Endothelial cell of umbilical vein (primary cell): ENCODE measurements around the gene MED16. TPM values are rescaled to one million over a fixed set of nuclear protein-coding genes. Genes with fewer than 3 reads are reported as not detected.

Source experiments
- BruUV-seq: library from RNA; stranded (reverse); fragments of 400-500 nt; replicated peaks from 2 replicates; lab custom pipeline; 2021; lab: Mats Ljungman, UMichigan
- CTCF ChIA-PET: fragments of 300-600, 350-600 bp; sonication (Branson Sonifier 250); formaldehyde crosslinking; loops from one replicate; lab custom pipeline; 2021; ENCODE audit warnings: antibody characterized with exemption, inconsistent platforms; lab: Charles Lee
- POLR2A ChIA-PET: fragments of 300-600, 350-600 bp; sonication (Branson Sonifier 250); formaldehyde crosslinking; loops from one replicate; lab custom pipeline; 2021; ENCODE audit warnings: antibody characterized with exemption, inconsistent platforms; lab: Charles Lee
- DNase-seq: peaks from one replicate; pipeline ENCODE4 v3.0.0-alpha.2; 2011; ENCODE audit warnings: low read depth, low spot score
- FAIRE-seq: peaks from 2 replicates; lab custom pipeline; 2011; peaks lifted over from hg19 to GRCh38; lab: Jason Lieb, UNC
- H2AFZ ChIP-seq: 2 replicates; pipeline ENCODE4 v1.6.0; 2012; ENCODE audit warnings: low read depth, low read length, control low read depth, inconsistent platforms
- H3K27ac ChIP-seq: 2 replicates; pipeline ENCODE4 v1.5.1; 2011; ENCODE audit warnings: low read depth, mild to moderate bottlenecking, control low read depth, low read length, moderate library complexity; ENCODE audit not compliant: insufficient read depth
- H3K27me3 ChIP-seq, 2 experiments: 2 replicates each; pipeline versions ENCODE4 v1.6.0 to v1.6.1; 2011; ENCODE audit warnings: low read length in 2 of 2, mixed read lengths in 1 of 2; ENCODE audit not compliant: control insufficient read depth in 2 of 2, insufficient read depth in 2 of 2
- H3K36me3 ChIP-seq, 2 experiments: 2 replicates in 1 of 2; 3 replicates in 1 of 2; pipeline ENCODE4 v1.5.1; 2011; ENCODE audit warnings: low read length in 2 of 2, mild to moderate bottlenecking in 1 of 2, moderate library complexity in 1 of 2; ENCODE audit not compliant: control insufficient read depth in 2 of 2, insufficient read depth in 2 of 2; ENCODE audit errors: extremely low read depth in 1 of 2
- H3K4me1 ChIP-seq: 3 replicates; pipeline ENCODE4 v1.5.1; 2011; ENCODE audit warnings: mild to moderate bottlenecking, low read length; ENCODE audit not compliant: control insufficient read depth, insufficient read depth; ENCODE audit errors: extremely low read depth
- H3K4me2 ChIP-seq: 2 replicates; pipeline ENCODE4 v1.6.1; 2011; ENCODE audit warnings: low read length, control low read depth, mixed read lengths; ENCODE audit not compliant: insufficient read depth
- H3K4me3 ChIP-seq, 3 experiments: fragments of 200-600 bp in 1 of 3; sonication (generic), shearing (Covaris generic) in 1 of 3; replicated peaks in 1 of 3; 2 replicates each; pipeline ENCODE4 v1.5.1; 2011 to 2016; ENCODE audit warnings: control low read depth in 3 of 3, low read length in 3 of 3, mild to moderate bottlenecking in 2 of 3, inconsistent platforms in 1 of 3, low read depth in 1 of 3, moderate library complexity in 1 of 3; ENCODE audit not compliant: insufficient read depth in 1 of 3
- H3K79me2 ChIP-seq: 2 replicates; pipeline ENCODE4 v1.6.0; 2012; ENCODE audit warnings: low read length, inconsistent platforms; ENCODE audit not compliant: control insufficient read depth, insufficient read depth
- H3K9ac ChIP-seq: replicated peaks from 2 replicates; pipeline ENCODE3; 2011; ENCODE audit warnings: low read length, control low read depth; ENCODE audit not compliant: insufficient read depth; ENCODE audit errors: extremely low read depth
- H3K9me1 ChIP-seq: replicated peaks from 3 replicates; pipeline ENCODE4 v1.6.0; 2011; ENCODE audit warnings: mild to moderate bottlenecking, low read length; ENCODE audit not compliant: control insufficient read depth, insufficient read depth; ENCODE audit errors: extremely low read depth
- H3K9me3 ChIP-seq: replicated peaks from 2 replicates; pipeline ENCODE4 v1.5.1; 2012; ENCODE audit warnings: low read length, inconsistent platforms; ENCODE audit not compliant: control insufficient read depth, insufficient read depth
- H4K20me1 ChIP-seq: replicated peaks from 2 replicates; pipeline ENCODE3; 2011; ENCODE audit warnings: mild to moderate bottlenecking, low read length; ENCODE audit not compliant: control insufficient read depth, insufficient read depth; ENCODE audit errors: extremely low read depth
- EZH2 ChIP-seq: IDR thresholded peaks from 2 replicates; pipeline ENCODE4 v1.6.1; 2012; ENCODE audit warnings: borderline replicate concordance, low read depth, mild to moderate bottlenecking, moderate library complexity, low read length, inconsistent platforms; ENCODE audit not compliant: severe bottlenecking
- FOS ChIP-seq: IDR thresholded peaks from 2 replicates; pipeline ENCODE4 v1.6.1; 2011; ENCODE audit warnings: mild to moderate bottlenecking, low read length, moderate library complexity, borderline replicate concordance; ENCODE audit not compliant: insufficient read depth
- GATA2 ChIP-seq: IDR thresholded peaks from 2 replicates; pipeline ENCODE4 v1.7.0; 2011; ENCODE audit warnings: low read depth, mild to moderate bottlenecking, moderate library complexity, mixed read lengths, low read length; ENCODE audit not compliant: insufficient read length, insufficient read depth
- JUN ChIP-seq: IDR thresholded peaks from 2 replicates; pipeline ENCODE4 v1.6.1; 2011; ENCODE audit warnings: borderline replicate concordance, low read depth; ENCODE audit not compliant: insufficient read length, insufficient read depth
- MYC ChIP-seq: IDR thresholded peaks from one replicate; pipeline ENCODE4 v1.6.1; 2011; ENCODE audit warnings: mild to moderate bottlenecking, low read depth, low read length
- POLR2A ChIP-seq: IDR thresholded peaks from 2 replicates; pipeline ENCODE4 v1.6.1; 2012; ENCODE audit warnings: low read depth, mild to moderate bottlenecking, control low read depth, low read length
- POLR2AphosphoS5 ChIP-seq: IDR thresholded peaks from 2 replicates; pipeline ENCODE4 v1.6.1; 2012; ENCODE audit warnings: low read depth, mild to moderate bottlenecking, control low read depth, low read length, moderate library complexity; ENCODE audit not compliant: insufficient read depth
- dilution Hi-C: fragments of 300-500 bp; cut with MboI; formaldehyde crosslinking; loops from one replicate; pipeline ENCODE4 v1.15.0; 2019; ENCODE audit warnings: low sequenced_read_pairs; ENCODE audit not compliant: extremely low pct_ligation_motif_present
- intact Hi-C: fragments of 100-400 bp; cut with micrococcal nuclease; formaldehyde crosslinking; loops from one replicate; pipeline ENCODE4 v1.10.0; 2022
- polyA plus RNA-seq, 4 experiments: library from polyadenylated mRNA; depleted of rRNA in 3 of 4; stranded (reverse) in 3 of 4; unstranded in 1 of 4; fragments of >200 nt; gene quantifications; 2 replicates each; pipeline versions ENCODE4 v1.2.1 to v1.2.3, GENCODE V29; 2011 to 2012; ENCODE audit warnings: missing spikeins in 1 of 4
- total RNA-seq: library from RNA; stranded (reverse); gene quantifications from 2 replicates; pipeline ENCODE4 v1.2.3, GENCODE V29; 2021
- TF ChIP-seq, protein P1 (sequence below), 2 donors: IDR thresholded peaks; 1 replicate in 1 of 2; 2 replicates in 1 of 2; pipeline ENCODE4 v1.5.1; 2011; ENCODE audit warnings: low read length in 2 of 2, mild to moderate bottlenecking in 2 of 2, moderate library complexity in 2 of 2, control low read depth in 1 of 2, inconsistent platforms in 1 of 2, low read depth in 1 of 2; ENCODE audit not compliant: insufficient read depth in 1 of 2; ENCODE audit errors: extremely low read depth in 1 of 2
- TF ChIP-seq, protein P2 (sequence below): IDR thresholded peaks from 2 replicates; pipeline ENCODE4 v1.6.1; 2011; ENCODE audit not compliant: insufficient read depth, insufficient read length

MED16 gene
- total and polyA plus RNA-seq, 2 donors (not counting 3 experiments of a cell fraction or from before 2014, with no cell fraction given): 63.1 to 66.5 TPM

DNA sequence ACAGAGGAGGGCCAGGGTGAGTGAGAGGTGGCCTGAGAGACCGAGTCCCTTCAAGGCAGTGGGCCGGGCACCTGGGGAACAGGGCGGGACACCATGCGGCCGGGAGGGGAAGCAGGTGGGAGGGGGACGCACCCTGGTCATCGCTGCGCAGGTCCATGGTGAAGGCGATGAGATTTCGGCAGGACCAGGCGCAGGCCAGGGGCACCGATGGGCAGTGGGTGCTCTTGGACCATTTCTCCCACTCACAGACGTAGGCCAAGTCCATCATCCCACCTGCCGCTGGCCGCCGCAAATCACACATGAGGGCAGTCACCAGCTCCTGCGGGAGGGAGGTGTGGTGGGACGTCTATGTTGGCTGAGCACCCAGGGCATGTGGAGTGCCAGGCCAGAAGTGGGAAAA, 2.2 kb downstream of the MED16 start:
- intact Hi-C loops: no loop called here
- DNase-seq: no peak
- BruUV-seq: no TSS peak
- no peak overlapping the region for H3K9ac ChIP-seq
- H3K36me3 ChIP-seq: peaks cover 5 to 23% of the 10 kb centered on the region in 2 experiments
- H3K4me2 ChIP-seq: no peak overlapping the region
- peaks cover 5% of the 10 kb centered on the region for H3K79me2 ChIP-seq
- no peaks in the 10 kb centered on the region for H3K27me3 ChIP-seq
- TF ChIP-seq FOS (no peak), JUN (no peak), GATA2 (no peak), MYC (no peak), EZH2 (no peak), POLR2A (no peak), POLR2AphosphoS5 (no peak)
- TF ChIP-seq, protein P1, sequence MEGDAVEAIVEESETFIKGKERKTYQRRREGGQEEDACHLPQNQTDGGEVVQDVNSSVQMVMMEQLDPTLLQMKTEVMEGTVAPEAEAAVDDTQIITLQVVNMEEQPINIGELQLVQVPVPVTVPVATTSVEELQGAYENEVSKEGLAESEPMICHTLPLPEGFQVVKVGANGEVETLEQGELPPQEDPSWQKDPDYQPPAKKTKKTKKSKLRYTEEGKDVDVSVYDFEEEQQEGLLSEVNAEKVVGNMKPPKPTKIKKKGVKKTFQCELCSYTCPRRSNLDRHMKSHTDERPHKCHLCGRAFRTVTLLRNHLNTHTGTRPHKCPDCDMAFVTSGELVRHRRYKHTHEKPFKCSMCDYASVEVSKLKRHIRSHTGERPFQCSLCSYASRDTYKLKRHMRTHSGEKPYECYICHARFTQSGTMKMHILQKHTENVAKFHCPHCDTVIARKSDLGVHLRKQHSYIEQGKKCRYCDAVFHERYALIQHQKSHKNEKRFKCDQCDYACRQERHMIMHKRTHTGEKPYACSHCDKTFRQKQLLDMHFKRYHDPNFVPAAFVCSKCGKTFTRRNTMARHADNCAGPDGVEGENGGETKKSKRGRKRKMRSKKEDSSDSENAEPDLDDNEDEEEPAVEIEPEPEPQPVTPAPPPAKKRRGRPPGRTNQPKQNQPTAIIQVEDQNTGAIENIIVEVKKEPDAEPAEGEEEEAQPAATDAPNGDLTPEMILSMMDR (IDR thresholded peaks at IDR 0.05; ENCODE audit: extremely low read depth in 1 of 2, insufficient read depth in 1 of 2, low read depth in 1 of 2, low read length in 2 of 2): no peak
- TF ChIP-seq, protein P2, sequence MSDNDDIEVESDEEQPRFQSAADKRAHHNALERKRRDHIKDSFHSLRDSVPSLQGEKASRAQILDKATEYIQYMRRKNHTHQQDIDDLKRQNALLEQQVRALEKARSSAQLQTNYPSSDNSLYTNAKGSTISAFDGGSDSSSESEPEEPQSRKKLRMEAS: no peak
- H2AFZ ChIP-seq: no peak overlapping the region
- dilution Hi-C loops: no loop called here
- no peaks in the 10 kb centered on the region for H3K4me1 ChIP-seq
- FAIRE-seq: no peak
- POLR2A ChIA-PET: no interaction called here
- H3K4me3 ChIP-seq: no peak overlapping the region
- no peaks in the 10 kb centered on the region for H3K9me1 ChIP-seq
- H3K27ac ChIP-seq: no peak overlapping the region
- no peaks in the 10 kb centered on the region for H3K9me3 ChIP-seq
- CTCF ChIA-PET: no interaction called here
- no peaks in the 10 kb centered on the region for H4K20me1 ChIP-seq
